AG04450 (cell line): ENCODE data around the gene SLC7A10. TPM values are rescaled to one million over a fixed set of nuclear protein-coding genes. Genes with fewer than 3 reads are reported as not detected.
A peak's percentile ranks its signal among the peaks of the same experiment; 100 is the strongest.

ENCODE experiments used
- CTCF ChIA-PET: fragments of 300-600, 350-600 bp; formaldehyde crosslinking; extraction: SDS; loops from one replicate; lab custom pipeline; 2022; ENCODE audit warnings: antibody characterized with exemption, inconsistent platforms; lab: Charles Lee
- POLR2A ChIA-PET: fragments of 350-600 bp; formaldehyde crosslinking; extraction: SDS; loops from one replicate; lab custom pipeline; 2021; ENCODE audit warnings: antibody characterized with exemption, inconsistent platforms; lab: Yijun Ruan, JAX
- DNase-seq: peaks from one replicate; pipeline ENCODE4 v3.0.0-alpha.2; 2011; ENCODE audit warnings: low read depth, low spot score
- H3K27ac ChIP-seq: one replicate; pipeline ENCODE4 v1.5.1; 2012; ENCODE audit warnings: low read depth, low read length, control low read depth
- H3K27me3 ChIP-seq: one replicate; pipeline ENCODE4 v1.6.0; 2012; ENCODE audit warnings: low read length; ENCODE audit not compliant: control insufficient read depth, insufficient read depth
- H3K4me3 ChIP-seq: 2 replicates; pipeline ENCODE4 v1.5.1; 2011; ENCODE audit warnings: mild to moderate bottlenecking, low read depth, low read length, control low read depth
- H3K9me3 ChIP-seq: 2 replicates; pipeline ENCODE4 v1.5.1; 2012; ENCODE audit warnings: low read length; ENCODE audit not compliant: control insufficient read depth, insufficient read depth
- CTCF ChIP-seq: IDR thresholded peaks from 2 replicates; pipeline ENCODE4 v1.5.1; 2011; ENCODE audit warnings: low read depth, low read length, control low read depth, inconsistent platforms
- polyA plus RNA-seq: library from polyadenylated mRNA; depleted of rRNA; stranded (reverse); fragments of >200 nt; gene quantifications from 2 replicates; pipeline ENCODE4 v1.2.3, GENCODE V29; 2011

SLC7A10 gene
- polyA plus RNA-seq, 1 experiment, result not detected

GRCh38 chr19:33196446-33197193 lies 29.0 kb downstream of the SLC7A10 start:
- no peak overlapping the region for H3K27ac ChIP-seq
- H3K4me3 ChIP-seq, result no peak overlapping the region
- H3K27me3 ChIP-seq, result peaks cover 4% of the 10 kb centered on the region
- POLR2A ChIA-PET, result no interaction called here
- no peaks in the 10 kb centered on the region for H3K9me3 ChIP-seq
- TF ChIP-seq CTCF, result no peak
- DNase-seq, result no peak
- CTCF ChIA-PET, result interaction anchor here (1.5 to 2.8 kb wide), 2 partner anchors 12 to 39 kb away, joined by 4 to 20 read pairs; no protein-coding TSS in a partner anchor

GRCh38 chr19:33195645-33196347 lies 29.9 kb downstream of the SLC7A10 start:
- Histone ChIP-seq H3K27me3 (peaks cover 8% of the 10 kb centered on the region), H3K27ac (no peak overlapping the region), H3K9me3 (no peaks in the 10 kb centered on the region), H3K4me3 (peak overlapping the region; percentile 66)
- no peak for DNase-seq
- TF ChIP-seq CTCF, result no peak
- ChIA-PET POLR2A (no interaction called here), CTCF (interaction anchor here (1.3 to 2.8 kb wide), 3 partner anchors 12 to 70 kb away, joined by 4 to 20 read pairs (median 6); no protein-coding TSS in a partner anchor)

- no peak for TF ChIP-seq CTCF
- no peak for DNase-seq
- POLR2A ChIA-PET, result no interaction called here
- H3K9me3 ChIP-seq, result no peaks in the 10 kb centered on the region
- peak overlapping the region; percentile 66 for H3K4me3 ChIP-seq
- CTCF ChIA-PET, result interaction anchor here (1.3 to 2.8 kb wide), 2 partner anchors 11 to 70 kb away, joined by 6 to 20 read pairs; no protein-coding TSS in a partner anchor
- peaks cover 9% of the 10 kb centered on the region for H3K27me3 ChIP-seq
- H3K27ac ChIP-seq, result no peak overlapping the region
Observed at GRCh38 chr19:33194886-33195644, 30.6 kb downstream of the SLC7A10 start.

- DNase-seq, result no peak
- ChIA-PET CTCF (interaction anchor here (2.6 kb wide), 1 partner anchor 10 kb away, joined by 11 read pairs; no protein-coding TSS in a partner anchor), POLR2A (no interaction called here)
- peak overlapping the region; percentile 66 for H3K4me3 ChIP-seq
- TF ChIP-seq CTCF, result no peak
- no peak overlapping the region for H3K27ac ChIP-seq
- peaks cover 9% of the 10 kb centered on the region for H3K27me3 ChIP-seq
- H3K9me3 ChIP-seq, result no peaks in the 10 kb centered on the region
Observed at GRCh38 chr19:33194532-33194885, 31.1 kb downstream of the SLC7A10 start.
